ENCODE data around the gene LIN37. TPM values are rescaled to one million over a fixed set of nuclear protein-coding genes. Genes with fewer than 3 reads are reported as not detected.

The LIN37 gene
- total RNA-seq, 1 experiment from 2014 or later, result 10.1 TPM

- TF ChIP-seq ZBTB33 (IDR thresholded peaks at IDR 0.05; ENCODE audit: extremely low read depth, insufficient replicate concordance, low read length) (no peak), SIN3A (IDR thresholded peaks at IDR 0.05; ENCODE audit: low read depth) (no peak)
Observed at GRCh38 chr19:35720648-35721047, 27.7 kb upstream of the LIN37 start (continued).

GRCh38 chr19:35721374-35721773 is 27.0 kb upstream of the LIN37 start:
- ATAC-seq (no peak), DNase-seq (ENCODE audit: low read depth, low spot score) (no peak)
- H3K4me2 ChIP-seq (ENCODE audit: low read length), result no peak overlapping the region
- TF ChIP-seq ELF1 (IDR thresholded peaks at IDR 0.05; ENCODE audit: borderline replicate concordance, low read depth), result no peak
- TF ChIP-seq SRF (IDR thresholded peaks at IDR 0.05; ENCODE audit: low read depth), result no peak
- H3K9me3 ChIP-seq (ENCODE audit: control insufficient read depth in 1 of 2, insufficient read depth in 1 of 2, low read depth in 1 of 2, low read length in 2 of 2), result no peaks in the 10 kb centered on the region
- H3K4me1 ChIP-seq (ENCODE audit: control insufficient read depth in 1 of 2, insufficient read depth in 2 of 2, low read length in 2 of 2), result peaks cover 7 to 16% of the 10 kb centered on the region in 2 experiments; a peak in 3 of 4 replicates
- H4K20me1 ChIP-seq (ENCODE audit: insufficient read depth), result no peaks in the 10 kb centered on the region
- ChIA-PET POLR2A (no interaction called here), RAD21 (ENCODE audit: low non-redundant PET in 1 of 2, low total read pairs in 2 of 2, uncharacterized antibody in 2 of 2, unreplicated experiment in 2 of 2) (no interaction called here), CTCF (no interaction called here)
- H3K9ac ChIP-seq (ENCODE audit: low read length), result no peak overlapping the region
- no peak overlapping the region for H3K4me3 ChIP-seq (replicated peaks in 1 of 2; ENCODE audit: low read depth in 1 of 2, low read length in 2 of 2)
- H3K9me2 ChIP-seq (ENCODE audit: insufficient read depth), result no peaks in the 10 kb centered on the region
- peaks cover 35% of the 10 kb centered on the region for H3K79me2 ChIP-seq (ENCODE audit: insufficient read depth, low read length)
- H2AFZ ChIP-seq (ENCODE audit: low read depth, low read length, poor library complexity, severe bottlenecking), result no peak overlapping the region
- H3K27ac ChIP-seq (ENCODE audit: low read depth, low read length), result no peak overlapping the region
- BruUV-seq (replicated peaks), result no TSS peak
- H3K36me3 ChIP-seq (ENCODE audit: control insufficient read depth in 1 of 2, insufficient read depth in 2 of 2, low read length in 2 of 2), result peaks cover 49 to 51% of the 10 kb centered on the region in 2 experiments; a peak in 3 of 4 replicates
- H3K27me3 ChIP-seq (ENCODE audit: insufficient read depth, low read length), result no peaks in the 10 kb centered on the region
- intact Hi-C loops (cut with micrococcal nuclease), result no loop called here

GRCh38 chr19:35722461-35722860 is 25.9 kb upstream of the LIN37 start:
- peaks cover 35% of the 10 kb centered on the region for H3K79me2 ChIP-seq (ENCODE audit: insufficient read depth, low read length)
- ChIA-PET CTCF (no interaction called here), POLR2A (no interaction called here), RAD21 (ENCODE audit: low non-redundant PET in 1 of 2, low total read pairs in 2 of 2, uncharacterized antibody in 2 of 2, unreplicated experiment in 2 of 2) (no interaction called here)
- intact Hi-C loops (cut with micrococcal nuclease), result no loop called here
- H4K20me1 ChIP-seq (ENCODE audit: insufficient read depth), result no peaks in the 10 kb centered on the region
- no peak overlapping the region for H3K4me3 ChIP-seq (replicated peaks in 1 of 2; ENCODE audit: low read depth in 1 of 2, low read length in 2 of 2)
- no TSS peak for BruUV-seq (replicated peaks)
- H3K27me3 ChIP-seq (ENCODE audit: insufficient read depth, low read length), result no peaks in the 10 kb centered on the region
- no peak overlapping the region for H3K4me2 ChIP-seq (ENCODE audit: low read length)
- ATAC-seq (no peak), DNase-seq (ENCODE audit: low read depth, low spot score) (no peak)
- H3K9ac ChIP-seq (ENCODE audit: low read length), result no peak overlapping the region
- no peak overlapping the region for H3K27ac ChIP-seq (ENCODE audit: low read depth, low read length)
- no peaks in the 10 kb centered on the region for H3K9me2 ChIP-seq (ENCODE audit: insufficient read depth)
- H2AFZ ChIP-seq (ENCODE audit: low read depth, low read length, poor library complexity, severe bottlenecking), result no peak overlapping the region
- peaks cover 7 to 9% of the 10 kb centered on the region in 2 experiments; a peak in 3 of 4 replicates for H3K4me1 ChIP-seq (ENCODE audit: control insufficient read depth in 1 of 2, insufficient read depth in 2 of 2, low read length in 2 of 2)
- H3K36me3 ChIP-seq (ENCODE audit: control insufficient read depth in 1 of 2, insufficient read depth in 2 of 2, low read length in 2 of 2), result peaks cover 54 to 57% of the 10 kb centered on the region in 2 experiments; a peak in 3 of 4 replicates
- H3K9me3 ChIP-seq (ENCODE audit: control insufficient read depth in 1 of 2, insufficient read depth in 1 of 2, low read depth in 1 of 2, low read length in 2 of 2), result no peaks in the 10 kb centered on the region
- no peak for TF ChIP-seq RAD21 (IDR thresholded peaks at IDR 0.05; ENCODE audit: low read depth)
- TF ChIP-seq ELF1 (IDR thresholded peaks at IDR 0.05; ENCODE audit: borderline replicate concordance, low read depth), result no peak
- TF ChIP-seq JUND (IDR thresholded peaks at IDR 0.05), result no peak
- TF ChIP-seq SRF (IDR thresholded peaks at IDR 0.05; ENCODE audit: low read depth), result no peak
- TF ChIP-seq CEBPB (IDR thresholded peaks at IDR 0.05; ENCODE audit: low read depth), result no peak
- TF ChIP-seq EZH2 (IDR thresholded peaks at IDR 0.05), result no peak
- no peak for TF ChIP-seq CTCF (IDR thresholded peaks at IDR 0.05 in 2 of 3, conservative IDR thresholded peaks at IDR 0.05 in 1 of 3; ENCODE audit: borderline replicate concordance in 1 of 3, insufficient read depth in 1 of 3, low read depth in 2 of 3, low read length in 2 of 3)
- TF ChIP-seq FOSL1 (IDR thresholded peaks at IDR 0.05; ENCODE audit: low read depth), result no peak
- no peak for TF ChIP-seq POLR2A (IDR thresholded peaks at IDR 0.05; ENCODE audit: borderline replicate concordance, extremely low read depth, insufficient read depth, insufficient read length)
- TF ChIP-seq EZH2phosphoT487 (IDR thresholded peaks at IDR 0.05; ENCODE audit: borderline replicate concordance), result no peak
- no peak for TF ChIP-seq ZBTB33 (IDR thresholded peaks at IDR 0.05; ENCODE audit: extremely low read depth, insufficient replicate concordance, low read length)
- TF ChIP-seq POLR2AphosphoS5 (IDR thresholded peaks at IDR 0.05; ENCODE audit: low read depth, low read length), result no peak

All from HCT116 (cell line).